Lower leg skin (tissue), 4 donors: ENCODE measurements around the gene CIART. TPM values are rescaled to one million over a fixed set of nuclear protein-coding genes. Genes with fewer than 3 reads are reported as not detected.
"Not testable (repeated sequence)": the region's sequence is repeated elsewhere in the genome, so short reads cannot be mapped to it uniquely, and the experiment has no call there.

ENCODE experiments used
- DNase-seq, 2 donors: peaks; one replicate each; pipeline ENCODE4 v3.0.0-alpha.2; 2019; ENCODE audit warnings: low spot score in 2 of 2
- H3K4me3 ChIP-seq: fragments of 200-600 bp; sonication (generic); 2 replicates; pipeline ENCODE4 v1.5.1; 2017; ENCODE audit warnings: mild to moderate bottlenecking, low read depth; ENCODE audit not compliant: poor library complexity, severe bottlenecking
- POLR2A ChIP-seq, 2 donors: fragments of 450-650 bp; IDR thresholded peaks; one replicate each; pipeline ENCODE4 v1.6.1; 2016 to 2017; ENCODE audit warnings: antibody characterized with exemption in 2 of 2, mild to moderate bottlenecking in 1 of 2, moderate library complexity in 1 of 2
- WGBS, 2 donors: methylation state at CpG; one replicate each; pipeline ENCODE4 v1.1.5; 2018; 5-methylcytosine and 5-hydroxymethylcytosine counted together
- intact Hi-C: fragments of 100-400 bp; cut with DNase I; formaldehyde crosslinking; loops from one replicate; pipeline ENCODE4 v1.15.0; 2023; ENCODE audit warnings: low total_unique reads
- total RNA-seq, 4 donors: library from RNA; depleted of rRNA; stranded (reverse); fragments of >200 nt; gene quantifications; one replicate each; pipeline ENCODE4 v1.1.0, GENCODE V29; 2016
- TF ChIP-seq, protein P1 (sequence below), 3 donors: fragments of 450-650 bp; IDR thresholded peaks; one replicate each; pipeline ENCODE4 v1.5.1; 2016; ENCODE audit warnings: antibody characterized with exemption in 3 of 3, mild to moderate bottlenecking in 3 of 3, moderate library complexity in 2 of 3

Gene CIART
- total RNA-seq, 4 donors from 2014 or later = 16.1 to 34.8 (median 23.4) TPM

DNA sequence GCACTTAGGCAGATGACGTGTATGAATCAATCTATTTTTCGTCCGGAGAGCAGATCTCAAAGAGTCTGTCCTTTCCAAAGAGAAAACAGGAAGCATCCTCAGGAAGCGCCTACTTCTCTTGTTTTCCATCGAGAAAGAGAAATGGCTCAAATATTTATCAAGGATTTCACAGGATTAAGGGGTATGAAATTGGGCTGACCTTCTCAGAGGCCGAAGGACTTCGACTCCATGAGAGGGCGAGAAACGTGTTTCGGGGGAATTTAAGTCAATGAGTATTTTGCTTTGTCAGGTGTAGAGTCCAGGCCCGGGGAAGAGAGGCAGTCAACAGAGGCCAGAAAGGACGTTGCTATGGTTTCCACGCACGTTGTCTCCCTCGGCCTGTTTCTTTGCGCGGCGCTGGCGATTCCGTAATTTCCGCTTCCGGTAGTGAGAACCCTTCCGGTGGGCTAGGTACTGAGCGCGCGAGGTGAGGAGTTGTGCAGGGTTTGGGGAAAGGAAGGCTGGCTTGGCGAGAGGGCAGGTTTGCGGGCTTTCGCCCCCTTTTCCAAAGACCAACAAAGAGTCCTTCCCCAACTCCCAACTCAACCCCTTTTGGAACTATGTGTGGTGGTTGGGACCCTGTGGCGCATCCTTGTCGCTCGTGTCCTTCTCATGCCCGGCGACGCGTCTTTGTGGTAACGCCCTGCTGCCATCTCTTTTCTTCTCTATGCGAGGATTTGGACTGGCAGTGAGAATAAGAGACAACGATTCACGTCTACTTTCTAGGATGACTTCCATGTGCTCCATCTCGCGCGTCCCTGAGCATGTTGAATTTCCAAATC, 11.3 kb downstream of the CIART start, which contains the start of gene MRPS21:
TSS of gene MRPS21 (plus strand) at position 429 of the 821 bp plus-strand sequence. CDS start 506 bp downstream, outside the sequence.
- peak within 1 kb of the TSS; percentile 38 for H3K4me3 ChIP-seq
- peak in 1 of 2 donors; percentile 34 for TF ChIP-seq POLR2A (IDR thresholded peaks at IDR 0.05)
- TF ChIP-seq, protein P1, sequence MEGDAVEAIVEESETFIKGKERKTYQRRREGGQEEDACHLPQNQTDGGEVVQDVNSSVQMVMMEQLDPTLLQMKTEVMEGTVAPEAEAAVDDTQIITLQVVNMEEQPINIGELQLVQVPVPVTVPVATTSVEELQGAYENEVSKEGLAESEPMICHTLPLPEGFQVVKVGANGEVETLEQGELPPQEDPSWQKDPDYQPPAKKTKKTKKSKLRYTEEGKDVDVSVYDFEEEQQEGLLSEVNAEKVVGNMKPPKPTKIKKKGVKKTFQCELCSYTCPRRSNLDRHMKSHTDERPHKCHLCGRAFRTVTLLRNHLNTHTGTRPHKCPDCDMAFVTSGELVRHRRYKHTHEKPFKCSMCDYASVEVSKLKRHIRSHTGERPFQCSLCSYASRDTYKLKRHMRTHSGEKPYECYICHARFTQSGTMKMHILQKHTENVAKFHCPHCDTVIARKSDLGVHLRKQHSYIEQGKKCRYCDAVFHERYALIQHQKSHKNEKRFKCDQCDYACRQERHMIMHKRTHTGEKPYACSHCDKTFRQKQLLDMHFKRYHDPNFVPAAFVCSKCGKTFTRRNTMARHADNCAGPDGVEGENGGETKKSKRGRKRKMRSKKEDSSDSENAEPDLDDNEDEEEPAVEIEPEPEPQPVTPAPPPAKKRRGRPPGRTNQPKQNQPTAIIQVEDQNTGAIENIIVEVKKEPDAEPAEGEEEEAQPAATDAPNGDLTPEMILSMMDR (IDR thresholded peaks at IDR 0.05) = no peak
- 7 to 8% methylated on average over 43 of the region's 43 CpGs for WGBS, 2 donors
- DNase-seq = peak; percentile 86 to 97
- intact Hi-C loops = no loop called here

DNA sequence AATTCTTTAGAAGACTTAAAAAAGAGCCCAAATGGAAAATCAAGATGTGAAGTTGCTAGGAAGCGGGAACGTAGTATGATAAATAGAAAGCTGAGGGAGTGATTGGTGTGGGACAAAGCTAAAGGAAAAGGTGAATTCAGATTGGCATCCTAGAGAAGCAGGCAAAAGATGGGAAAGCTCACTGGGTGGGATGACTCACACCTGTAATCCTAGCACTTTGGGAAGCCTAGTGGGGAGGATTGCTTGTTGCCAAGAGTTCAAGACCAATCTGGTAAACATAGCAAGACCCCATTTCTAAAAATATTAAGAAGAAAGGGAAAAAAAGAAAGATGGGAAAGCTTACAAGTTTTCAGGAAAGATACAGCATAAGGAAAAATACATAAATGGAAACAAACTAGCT, 13.1 kb downstream of the CIART start:
- intact Hi-C loops = no loop called here
- no peak overlapping the region for H3K4me3 ChIP-seq
- DNase-seq = no peak
- WGBS, 2 donors = 90 to 99% methylated on average over 2 of the region's 2 CpGs
- no peak for TF ChIP-seq POLR2A (IDR thresholded peaks at IDR 0.05)
- TF ChIP-seq, protein P1 (IDR thresholded peaks at IDR 0.05) = no peak

DNA sequence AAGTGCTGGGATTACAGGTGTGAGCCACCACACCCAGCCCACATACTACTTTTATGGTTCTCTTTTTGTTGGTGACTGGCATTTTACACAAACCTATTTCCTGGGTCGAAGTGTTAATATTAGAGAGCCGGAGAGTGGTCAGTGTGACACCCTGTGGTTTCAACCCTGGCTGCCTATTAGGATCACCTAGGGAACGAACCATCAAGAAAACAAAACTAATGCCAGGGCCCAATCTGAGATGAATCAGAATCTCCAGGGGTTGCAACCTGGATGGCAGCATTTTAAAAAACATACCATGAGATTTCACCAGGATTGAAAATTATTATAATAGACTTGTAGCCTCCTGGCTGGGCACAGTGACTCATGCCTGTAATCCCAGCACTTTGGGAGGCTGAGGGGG, 17.4 kb downstream of the CIART start:
- TF ChIP-seq, protein P1 (IDR thresholded peaks at IDR 0.05) = no peak
- TF ChIP-seq POLR2A (IDR thresholded peaks at IDR 0.05) = no peak
- 87 to 90% methylated on average over 3 of the region's 3 CpGs for whole genome bisulfite sequencing, 2 donors
- H3K4me3 ChIP-seq = no peak overlapping the region
- no peak for DNase-seq
- intact Hi-C loops = no loop called here

DNA sequence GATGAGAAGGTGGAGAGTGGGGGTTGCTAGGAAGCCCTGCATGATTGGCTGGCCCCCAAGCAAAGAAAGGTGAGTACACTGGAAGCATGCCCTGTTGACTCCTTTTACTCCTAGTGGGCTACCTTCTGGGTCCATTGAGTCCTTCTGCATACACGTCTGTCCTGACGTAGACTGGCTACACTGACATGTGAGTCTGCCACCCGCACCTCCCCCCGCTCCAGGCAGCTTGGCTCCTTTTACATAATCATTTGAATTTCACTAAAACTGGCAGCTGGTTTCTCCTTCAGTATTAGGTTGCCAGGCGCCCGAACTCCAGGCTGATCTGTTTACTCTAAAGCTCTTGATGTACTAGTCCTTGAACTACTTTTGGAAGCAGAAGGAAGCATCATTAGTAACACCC, 20.0 kb downstream of the CIART start:
- 86 to 90% methylated on average over 6 of the region's 6 CpGs for WGBS, 2 donors
- intact Hi-C loops = no loop called here

DNA sequence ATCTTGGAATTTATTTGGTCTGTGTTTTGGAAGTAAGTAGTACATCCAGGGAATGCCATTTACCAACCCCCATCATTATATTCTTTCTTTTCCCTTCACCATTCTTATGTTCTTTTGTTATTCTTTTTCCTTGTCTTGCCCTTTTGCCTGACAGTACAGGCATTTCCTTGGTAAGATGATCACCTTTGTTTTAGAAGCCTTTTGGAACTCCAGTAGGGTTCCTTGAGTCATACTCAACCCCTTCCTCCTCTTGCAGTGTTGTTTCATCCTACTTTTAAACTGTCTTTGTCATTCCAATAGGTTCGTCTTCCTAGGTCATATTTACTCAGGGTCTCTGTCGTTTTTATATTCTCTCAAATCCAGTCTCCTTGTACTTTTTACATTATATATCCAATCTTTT, 20.5 kb downstream of the CIART start:
- no peak overlapping the region for H3K4me3 ChIP-seq
- 89% methylated on average over 2 of the region's 2 CpGs for WGBS, 2 donors
- TF ChIP-seq, protein P1 (IDR thresholded peaks at IDR 0.05) = no peak
- TF ChIP-seq POLR2A (IDR thresholded peaks at IDR 0.05) = no peak
- intact Hi-C loops = no loop called here
- no peak for DNase-seq

More for the DNA sequence above, 20.0 kb downstream of the CIART start:
- H3K4me3 ChIP-seq = no peak overlapping the region
- peak in 1 of 2 donors; percentile 48 for DNase-seq
- TF ChIP-seq, protein P1 (IDR thresholded peaks at IDR 0.05) = no peak
- TF ChIP-seq POLR2A (IDR thresholded peaks at IDR 0.05) = no peak

DNA sequence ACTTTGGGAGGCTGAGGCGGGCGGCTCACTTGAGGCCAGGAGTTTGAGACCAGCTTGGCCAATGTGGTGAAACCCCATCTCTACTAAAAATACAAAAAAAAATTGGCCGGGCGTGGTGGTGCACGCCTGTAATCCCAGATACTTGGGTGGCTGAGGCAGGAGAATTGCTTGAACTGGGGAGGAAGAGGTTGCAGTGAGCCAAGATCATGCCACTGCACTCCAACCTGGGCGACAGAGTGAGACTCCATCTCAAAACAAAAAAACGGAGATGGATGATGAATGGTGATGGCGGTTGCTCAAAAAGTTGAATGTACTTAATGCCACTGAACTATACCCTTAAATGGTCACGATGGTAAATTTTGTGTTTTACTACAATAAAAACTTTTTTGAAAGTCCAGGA, 26.2 kb downstream of the CIART start:
- 91 to 94% methylated on average over 9 of the region's 9 CpGs for WGBS, 2 donors
- H3K4me3 ChIP-seq, intact Hi-C loops, DNase-seq: not testable (repeated sequence)
